Mesendoderm (in vitro differentiated cells): ENCODE measurements around the gene SEBOX.

Experiments used
- DNase-seq: peaks from one replicate; pipeline ENCODE4 v3.0.0; 2013
- H2AK5ac ChIP-seq: 2 replicates; pipeline ENCODE4 v1.6.1; 2013; ENCODE audit warnings: low read length, inconsistent platforms
- H2BK120ac ChIP-seq: 2 replicates; pipeline ENCODE4 v1.6.1; 2013; ENCODE audit warnings: low read depth, mild to moderate bottlenecking, low read length, moderate library complexity, mixed read lengths
- H2BK15ac ChIP-seq: replicated peaks from 2 replicates; pipeline ENCODE4 v1.6.1; 2013; ENCODE audit warnings: low read depth, mild to moderate bottlenecking, moderate library complexity
- H2BK5ac ChIP-seq: 2 replicates; pipeline ENCODE4 v1.6.1; 2013; ENCODE audit warnings: low read length, inconsistent platforms
- H3K18ac ChIP-seq: 2 replicates; pipeline ENCODE4 v1.6.1; 2013; ENCODE audit warnings: mild to moderate bottlenecking, low read length, mixed read lengths
- H3K23ac ChIP-seq: one replicate; pipeline ENCODE4 v1.6.1; 2013; ENCODE audit warnings: low read length
- H3K27ac ChIP-seq: 2 replicates; pipeline ENCODE4 v1.5.1; 2013; ENCODE audit warnings: low read depth, mild to moderate bottlenecking, inconsistent platforms, low read length, moderate library complexity
- H3K27me3 ChIP-seq: 2 replicates; pipeline ENCODE4 v1.6.1; 2013; ENCODE audit warnings: low read length, control low read depth, mild to moderate bottlenecking, inconsistent platforms; ENCODE audit not compliant: insufficient read depth, poor library complexity
- H3K36me3 ChIP-seq: 2 replicates; pipeline ENCODE4 v1.6.1; 2013; ENCODE audit warnings: low read length, inconsistent platforms; ENCODE audit not compliant: control insufficient read depth, insufficient read depth
- H3K4ac ChIP-seq: one replicate; pipeline ENCODE4 v1.6.1; 2013; ENCODE audit warnings: low read depth, mild to moderate bottlenecking, low read length, moderate library complexity
- H3K4me1 ChIP-seq: 2 replicates; pipeline ENCODE4 v1.6.1; 2013; ENCODE audit warnings: low read depth, low read length, inconsistent platforms; ENCODE audit not compliant: control insufficient read depth
- H3K4me2 ChIP-seq: 2 replicates; pipeline ENCODE4 v1.6.1; 2013; ENCODE audit warnings: low read length
- H3K4me3 ChIP-seq: 2 replicates; pipeline ENCODE4 v1.5.1; 2013; ENCODE audit warnings: mild to moderate bottlenecking, low read length
- H3K56ac ChIP-seq: one replicate; pipeline ENCODE4 v1.6.1; 2013; ENCODE audit warnings: low read length
- H3K79me1 ChIP-seq: 2 replicates; pipeline ENCODE4 v1.6.1; 2013; ENCODE audit warnings: low read length, inconsistent platforms
- H3K79me2 ChIP-seq: 2 replicates; pipeline ENCODE4 v1.6.1; 2013; ENCODE audit warnings: mild to moderate bottlenecking, low read length; ENCODE audit not compliant: control insufficient read depth, insufficient read depth
- H3K9ac ChIP-seq: 2 replicates; pipeline ENCODE4 v1.6.1; 2013; ENCODE audit warnings: low read length, inconsistent platforms
- H4K5ac ChIP-seq: one replicate; pipeline ENCODE4 v1.6.1; 2013; ENCODE audit warnings: low read length
- H4K8ac ChIP-seq: one replicate; pipeline ENCODE4 v1.6.1; 2013; ENCODE audit warnings: low read depth, mild to moderate bottlenecking, control low read depth, low read length, moderate library complexity
- WGBS: extraction: QIAGEN DNeasy Blood & Tissue Kit; methylation state at CpG from one replicate; pipeline ENCODE4 v1.1.7; 2013; ENCODE audit warnings: low lambda C conversion rate, missing lambda C conversion rate; ENCODE audit not compliant: insufficient coverage; ENCODE audit errors: extremely low coverage; 5-methylcytosine and 5-hydroxymethylcytosine counted together

Gene SEBOX

GRCh38 chr17:28350271-28350670 is 14.7 kb downstream of the SEBOX start:
- Histone ChIP-seq H3K79me1 (peaks cover 1% of the 10 kb centered on the region), H3K9ac (no peak overlapping the region), H3K18ac (no peak overlapping the region), H3K4me3 (no peak overlapping the region), H3K4ac (no peak overlapping the region), H2BK120ac (no peak overlapping the region), H3K4me1 (no peaks in the 10 kb centered on the region), H3K4me2 (no peak overlapping the region), H2BK15ac (no peak overlapping the region), H3K79me2 (no peaks in the 10 kb centered on the region), H3K56ac (no peak overlapping the region), H3K36me3 (peaks cover 32% of the 10 kb centered on the region), H4K8ac (no peak overlapping the region), H3K27ac (no peak overlapping the region), H3K27me3 (no peaks in the 10 kb centered on the region), H2BK5ac (no peak overlapping the region), H2AK5ac (no peak overlapping the region), H3K23ac (no peak overlapping the region), H4K5ac (no peak overlapping the region)
- no CpG with 5 or more reads among the region's 7 CpGs for WGBS
- DNase-seq: no peak

GRCh38 chr17:28348979-28349378 is 16.0 kb downstream of the SEBOX start:
- Histone ChIP-seq H3K23ac (no peak overlapping the region), H4K5ac (no peak overlapping the region), H2BK120ac (no peak overlapping the region), H4K8ac (no peak overlapping the region), H3K4me3 (no peak overlapping the region), H3K79me1 (peaks cover 1% of the 10 kb centered on the region), H2BK5ac (no peak overlapping the region), H3K4me2 (no peak overlapping the region), H3K56ac (no peak overlapping the region), H3K18ac (no peak overlapping the region), H2AK5ac (no peak overlapping the region), H2BK15ac (no peak overlapping the region), H3K27me3 (no peaks in the 10 kb centered on the region), H3K9ac (no peak overlapping the region), H3K4me1 (no peaks in the 10 kb centered on the region), H3K36me3 (peaks cover 29% of the 10 kb centered on the region), H3K27ac (no peak overlapping the region), H3K4ac (no peak overlapping the region), H3K79me2 (no peaks in the 10 kb centered on the region)
- WGBS: no CpG with 5 or more reads among the region's 3 CpGs
- DNase-seq: no peak

GRCh38 chr17:28347261-28347891 is 17.6 kb downstream of the SEBOX start:
- H2BK15ac ChIP-seq: no peak overlapping the region
- H3K27ac ChIP-seq: no peak overlapping the region
- no peak overlapping the region for H3K56ac ChIP-seq
- no peak overlapping the region for H3K4me2 ChIP-seq
- no peaks in the 10 kb centered on the region for H3K79me2 ChIP-seq
- H2BK5ac ChIP-seq: no peak overlapping the region
- no CpG with 5 or more reads among the region's 8 CpGs for WGBS
- H3K23ac ChIP-seq: no peak overlapping the region
- peak; percentile 84 for DNase-seq
- no peak overlapping the region for H3K9ac ChIP-seq
- H4K8ac ChIP-seq: no peak overlapping the region
- H3K36me3 ChIP-seq: peaks cover 29% of the 10 kb centered on the region
- no peak overlapping the region for H3K18ac ChIP-seq
- no peak overlapping the region for H3K4ac ChIP-seq
- H3K4me3 ChIP-seq: no peak overlapping the region
- H2AK5ac ChIP-seq: no peak overlapping the region
- H3K27me3 ChIP-seq: no peaks in the 10 kb centered on the region
- H3K4me1 ChIP-seq: no peaks in the 10 kb centered on the region
- H3K79me1 ChIP-seq: peaks cover 1% of the 10 kb centered on the region
- H4K5ac ChIP-seq: no peak overlapping the region
- no peak overlapping the region for H2BK120ac ChIP-seq

GRCh38 chr17:28346746-28347246 is 18.2 kb downstream of the SEBOX start:
- Histone ChIP-seq H3K4ac (no peak overlapping the region), H3K4me1 (no peaks in the 10 kb centered on the region), H3K56ac (no peak overlapping the region), H2AK5ac (no peak overlapping the region), H3K4me2 (no peak overlapping the region), H3K4me3 (no peak overlapping the region), H4K5ac (no peak overlapping the region), H3K79me2 (no peaks in the 10 kb centered on the region), H3K36me3 (peaks cover 29% of the 10 kb centered on the region), H3K23ac (no peak overlapping the region), H3K79me1 (peaks cover 1% of the 10 kb centered on the region), H2BK15ac (no peak overlapping the region), H3K27me3 (no peaks in the 10 kb centered on the region), H3K9ac (no peak overlapping the region), H4K8ac (no peak overlapping the region), H2BK120ac (no peak overlapping the region), H2BK5ac (no peak overlapping the region), H3K18ac (no peak overlapping the region), H3K27ac (no peak overlapping the region)
- WGBS: no CpG with 5 or more reads among the region's 7 CpGs
- no peak for DNase-seq

GRCh38 chr17:28346199-28346580 is 18.8 kb downstream of the SEBOX start:
- Histone ChIP-seq H3K9ac (no peak overlapping the region), H3K79me2 (no peaks in the 10 kb centered on the region), H3K27me3 (no peaks in the 10 kb centered on the region), H2BK5ac (no peak overlapping the region), H3K18ac (no peak overlapping the region), H3K4me1 (no peaks in the 10 kb centered on the region), H3K4me2 (no peak overlapping the region), H3K4me3 (no peak overlapping the region), H2AK5ac (no peak overlapping the region), H3K56ac (no peak overlapping the region), H2BK120ac (no peak overlapping the region), H3K4ac (no peak overlapping the region), H3K36me3 (peaks cover 26% of the 10 kb centered on the region), H2BK15ac (no peak overlapping the region), H3K27ac (no peak overlapping the region), H4K5ac (no peak overlapping the region), H3K23ac (no peak overlapping the region), H3K79me1 (peaks cover 1% of the 10 kb centered on the region), H4K8ac (no peak overlapping the region)
- peak; percentile 32 for DNase-seq
- WGBS: no CpG with 5 or more reads among the region's 2 CpGs
